ENCODE data around the gene CDK9. TPM values are rescaled to one million over a fixed set of nuclear protein-coding genes. Genes with fewer than 3 reads are reported as not detected.
A peak's percentile ranks its signal among the peaks of the same experiment; 100 is the strongest.
"Not testable (repeated sequence)": the region's sequence is repeated elsewhere in the genome, so short reads cannot be mapped to it uniquely, and the experiment has no call there.

The CDK9 gene
- total RNA-seq, 4 donors from 2014 or later = 22.3 to 53.2 (median 41.2) TPM

DNA sequence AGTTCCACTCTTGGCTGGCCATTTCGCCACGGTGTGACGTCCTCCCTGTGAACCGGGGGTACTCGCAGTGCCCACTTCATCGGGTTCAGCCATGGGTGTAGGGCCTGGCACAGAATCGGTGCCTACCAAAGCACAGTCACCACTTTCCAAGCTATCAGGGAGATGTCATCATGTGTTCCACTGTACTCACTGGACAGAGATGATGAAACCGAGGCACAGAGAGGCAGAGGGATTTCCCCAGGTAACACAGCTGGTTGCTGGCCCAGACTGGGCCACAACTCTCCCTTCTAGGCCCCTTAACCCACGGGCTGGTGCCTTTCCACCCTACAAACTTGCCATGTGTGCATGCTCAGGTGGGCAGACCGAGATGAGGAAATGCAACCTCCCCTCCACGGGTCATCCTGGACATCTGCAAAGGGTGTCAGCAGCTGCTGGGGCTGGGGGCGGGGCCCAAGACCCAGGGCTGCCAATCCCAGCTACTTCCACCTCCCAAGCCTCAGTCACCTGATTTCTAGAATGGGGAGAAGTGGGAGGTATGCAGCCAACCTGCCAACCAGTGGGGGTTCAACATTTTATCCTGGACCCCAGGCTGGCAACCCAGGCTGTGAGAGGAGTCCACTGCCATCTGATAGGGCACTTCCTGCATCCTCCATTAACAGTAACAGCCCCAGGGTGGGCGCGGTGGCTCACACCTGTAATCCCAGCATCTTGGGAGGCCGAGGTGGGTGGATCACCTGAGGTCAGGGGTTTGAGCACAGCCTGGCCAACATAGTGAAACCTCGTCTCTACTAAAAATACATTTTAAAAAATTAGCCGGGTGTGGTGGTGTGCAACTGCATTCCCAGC lies 6.5 kb upstream of the CDK9 start:
- Histone ChIP-seq H3K4me3 (peak overlapping the region in 3 of 4 donors; percentile 30 to 59 (median 35)), H3K9me3 (no peaks in the 10 kb centered on the region), H3K27ac (peak overlapping the region; percentile 51 to 88 (median 67)), H3K36me3 (no peaks in the 10 kb centered on the region), H3K27me3 (no peaks in the 10 kb centered on the region), H3K4me1 (peaks cover 0 to 47% (median 19%) of the 10 kb centered on the region in 3 donors)
- WGBS, 2 donors = 47 to 80% methylated on average over 5 to 6 of the region's 17 CpGs
- DNase-seq = no peak
- TF ChIP-seq, protein P1, sequence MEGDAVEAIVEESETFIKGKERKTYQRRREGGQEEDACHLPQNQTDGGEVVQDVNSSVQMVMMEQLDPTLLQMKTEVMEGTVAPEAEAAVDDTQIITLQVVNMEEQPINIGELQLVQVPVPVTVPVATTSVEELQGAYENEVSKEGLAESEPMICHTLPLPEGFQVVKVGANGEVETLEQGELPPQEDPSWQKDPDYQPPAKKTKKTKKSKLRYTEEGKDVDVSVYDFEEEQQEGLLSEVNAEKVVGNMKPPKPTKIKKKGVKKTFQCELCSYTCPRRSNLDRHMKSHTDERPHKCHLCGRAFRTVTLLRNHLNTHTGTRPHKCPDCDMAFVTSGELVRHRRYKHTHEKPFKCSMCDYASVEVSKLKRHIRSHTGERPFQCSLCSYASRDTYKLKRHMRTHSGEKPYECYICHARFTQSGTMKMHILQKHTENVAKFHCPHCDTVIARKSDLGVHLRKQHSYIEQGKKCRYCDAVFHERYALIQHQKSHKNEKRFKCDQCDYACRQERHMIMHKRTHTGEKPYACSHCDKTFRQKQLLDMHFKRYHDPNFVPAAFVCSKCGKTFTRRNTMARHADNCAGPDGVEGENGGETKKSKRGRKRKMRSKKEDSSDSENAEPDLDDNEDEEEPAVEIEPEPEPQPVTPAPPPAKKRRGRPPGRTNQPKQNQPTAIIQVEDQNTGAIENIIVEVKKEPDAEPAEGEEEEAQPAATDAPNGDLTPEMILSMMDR (IDR thresholded peaks at IDR 0.05) = no peak
- TF ChIP-seq POLR2A (IDR thresholded peaks at IDR 0.05) = no peak
- intact Hi-C loops (cut with DNase I) = no loop called here

DNA sequence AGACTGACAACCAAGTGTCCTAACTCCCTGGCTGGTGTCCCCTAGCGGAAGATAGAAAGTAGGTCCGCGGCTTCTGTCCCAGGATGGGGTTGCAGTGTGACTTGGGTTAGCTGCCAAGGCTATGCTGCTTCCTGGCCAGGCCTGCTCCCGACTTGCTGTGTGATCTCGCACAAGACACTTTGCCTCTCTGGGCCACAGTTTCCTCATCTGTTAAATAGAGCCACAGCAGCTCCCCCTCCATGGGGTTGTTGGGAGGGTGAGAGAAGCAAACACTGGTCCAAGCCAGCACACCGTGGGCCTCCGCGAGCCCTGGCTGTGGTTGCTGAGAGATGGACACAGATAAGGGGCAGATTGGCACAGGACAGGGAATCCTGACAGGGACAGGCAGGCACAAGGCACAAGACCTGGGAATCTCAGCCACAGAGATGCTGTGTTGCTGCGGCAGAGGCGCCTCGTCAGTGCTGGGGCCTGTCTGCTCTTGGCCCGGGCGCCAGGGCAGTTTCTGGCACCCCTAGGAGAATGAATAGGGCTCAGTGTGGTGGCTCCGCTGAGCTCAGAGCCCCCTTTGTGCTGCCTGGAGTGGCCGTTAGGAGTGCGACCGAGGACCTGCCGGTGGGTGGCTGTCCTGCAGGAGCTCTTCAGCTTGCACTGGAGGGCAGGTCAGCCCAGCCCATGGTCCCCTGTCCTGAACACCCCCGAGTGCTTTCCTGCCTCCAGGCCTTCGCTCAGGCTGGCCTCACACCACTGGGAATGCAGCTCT lies 5.5 kb upstream of the CDK9 start:
- Histone ChIP-seq H3K36me3 (no peaks in the 10 kb centered on the region), H3K4me1 (peaks cover 0 to 53% (median 24%) of the 10 kb centered on the region in 3 donors), H3K9me3 (no peaks in the 10 kb centered on the region), H3K27me3 (no peaks in the 10 kb centered on the region), H3K4me3 (no peak overlapping the region), H3K27ac (peak overlapping the region in 3 of 4 donors; percentile 2 to 17 (median 10))
- no peak for DNase-seq
- 74 to 76% methylated on average over 6 to 7 of the region's 20 CpGs for WGBS, 2 donors
- TF ChIP-seq, protein P1 (IDR thresholded peaks at IDR 0.05) = no peak
- TF ChIP-seq POLR2A (IDR thresholded peaks at IDR 0.05) = no peak
- intact Hi-C loops (cut with DNase I) = loop anchor here (5.0 kb wide), 1 partner anchor 43 kb away; the partner anchor contains the start of gene TOR2A

DNA sequence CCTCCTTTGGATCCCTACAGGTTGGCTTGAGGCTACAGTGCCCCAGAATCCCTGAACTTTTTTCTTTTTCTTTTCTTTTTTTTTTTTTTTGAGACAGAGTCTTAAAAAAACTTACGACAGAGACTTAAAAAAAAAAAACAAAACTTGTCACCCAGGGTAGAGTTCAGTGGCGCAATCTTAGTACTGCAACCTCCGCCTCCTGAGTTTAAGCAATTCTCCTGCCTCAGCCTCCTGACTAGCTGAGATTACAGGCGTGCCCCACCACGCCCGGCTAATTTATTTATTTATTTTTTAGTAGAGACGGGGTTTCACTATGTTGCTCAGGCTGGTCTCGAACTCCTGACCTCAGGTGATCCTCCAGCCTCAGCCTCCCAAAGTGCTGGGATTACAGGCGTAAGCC lies 4.9 kb upstream of the CDK9 start:
- Histone ChIP-seq H3K4me1 (peaks cover 0 to 48% (median 24%) of the 10 kb centered on the region in 3 donors), H3K27ac (peak overlapping the region in 1 of 4 donors; percentile 17)
- not testable (repeated sequence) for DNase-seq, H3K9me3 ChIP-seq, H3K27me3 ChIP-seq, H3K4me3 ChIP-seq, H3K36me3 ChIP-seq
- WGBS, 2 donors = 61 to 66% methylated on average over 8 to 9 of the region's 9 CpGs
- intact Hi-C loops (cut with DNase I) = loop anchor here (5.0 kb wide), 1 partner anchor 44 kb away; the partner anchor contains the start of gene TOR2A

DNA sequence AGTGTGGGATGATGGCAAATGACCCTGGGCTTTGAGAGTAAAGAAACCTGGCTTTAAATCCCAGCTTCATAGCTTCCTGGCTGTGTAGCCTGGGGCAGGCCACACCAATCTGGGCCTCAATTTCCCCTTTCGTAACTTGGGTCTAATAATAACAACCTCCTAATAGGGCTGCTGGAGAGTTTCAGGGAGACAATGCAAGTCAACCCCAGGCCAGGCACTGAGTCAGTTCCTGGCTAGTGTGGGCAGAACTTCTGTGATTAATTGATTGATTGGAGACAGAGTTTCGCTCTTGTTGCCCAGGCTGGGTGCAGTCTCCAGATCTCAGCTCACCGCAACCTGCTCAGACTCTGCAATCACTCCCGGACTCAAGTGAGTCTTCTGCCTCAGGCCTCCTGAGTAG lies 4.0 kb upstream of the CDK9 start:
- Histone ChIP-seq H3K27ac (peak overlapping the region in 1 of 4 donors; percentile 6), H3K4me3 (no peak overlapping the region), H3K27me3 (no peaks in the 10 kb centered on the region), H3K9me3 (no peaks in the 10 kb centered on the region), H3K36me3 (peaks cover 0 to 1% (median 0%) of the 10 kb centered on the region in 3 donors), H3K4me1 (peaks cover 0 to 53% (median 25%) of the 10 kb centered on the region in 3 donors)
- DNase-seq = no peak
- intact Hi-C loops (cut with DNase I) = loop anchor here (5.0 kb wide), 1 partner anchor 45 kb away; the partner anchor contains the start of gene TOR2A
- TF ChIP-seq POLR2A (IDR thresholded peaks at IDR 0.05) = no peak
- TF ChIP-seq, protein P1 (IDR thresholded peaks at IDR 0.05) = no peak
- WGBS, 2 donors = 37 to 55% methylated on average over 3 to 4 of the region's 4 CpGs

DNA sequence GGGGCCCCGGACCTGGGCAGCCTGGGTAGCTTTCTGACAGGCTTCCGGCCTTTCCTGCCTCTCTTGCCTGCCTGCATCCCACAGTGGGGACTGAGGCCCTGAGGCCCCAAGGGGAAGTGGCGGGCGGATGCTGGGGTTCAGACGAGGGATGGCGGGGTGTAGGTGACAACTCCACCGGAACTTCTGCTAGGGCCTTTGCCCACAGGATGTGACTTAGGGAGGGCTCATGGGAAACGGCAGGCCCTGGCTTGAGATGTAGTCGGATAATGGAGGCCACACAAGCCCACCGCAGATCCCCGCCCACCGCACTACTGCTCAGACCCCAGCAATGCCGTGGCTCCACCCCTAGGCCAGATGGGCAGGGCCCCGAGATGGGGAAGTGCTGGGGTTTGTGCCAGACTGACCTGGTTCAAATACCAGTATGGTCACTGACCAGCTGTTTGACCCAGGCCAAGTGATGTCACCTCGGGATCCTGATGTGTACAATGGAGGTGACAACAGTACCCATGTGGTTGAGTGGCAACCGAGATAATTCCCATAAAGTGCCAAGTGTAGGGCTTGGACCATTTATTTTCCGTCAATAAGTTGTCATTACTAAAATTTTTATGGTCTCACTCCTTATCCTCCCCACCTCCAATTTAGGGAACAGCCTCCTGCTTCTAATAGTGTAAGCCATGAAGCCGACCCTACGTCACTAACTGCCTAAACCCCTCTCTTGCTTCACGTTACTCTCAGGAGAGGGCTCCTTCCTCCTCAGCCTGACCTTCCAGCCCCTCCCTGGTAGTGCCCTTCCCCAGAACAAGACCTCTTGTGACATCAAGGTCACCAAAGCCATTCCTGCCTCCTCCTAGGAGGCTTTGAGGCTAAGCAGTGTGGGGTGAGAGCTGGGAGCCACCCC lies 2.5 kb upstream of the CDK9 start:
- Histone ChIP-seq H3K27me3 (no peaks in the 10 kb centered on the region), H3K27ac (peak overlapping the region; percentile 55 to 100 (median 96)), H3K4me1 (peaks cover 0 to 67% (median 40%) of the 10 kb centered on the region in 3 donors), H3K36me3 (peaks cover 11 to 17% (median 13%) of the 10 kb centered on the region in 3 donors), H3K9me3 (no peaks in the 10 kb centered on the region), H3K4me3 (no peak overlapping the region)
- WGBS, 2 donors = 45 to 62% methylated on average over 6 to 11 of the region's 20 CpGs
- TF ChIP-seq, protein P1 (IDR thresholded peaks at IDR 0.05) = no peak
- TF ChIP-seq POLR2A (IDR thresholded peaks at IDR 0.05) = no peak
- DNase-seq = no peak
- intact Hi-C loops (cut with DNase I) = loop anchor here (5.0 kb wide), 1 partner anchor 46 kb away; the partner anchor contains the start of gene TOR2A

Measured in esophagus squamous epithelium (tissue), 5 donors.